Parathyroid adenoma (tissue), 2 donors: ENCODE data around the gene AGBL4.

ENCODE experiments used
- H2AFZ ChIP-seq: fragments of 300-600 bp; sonication (generic); one replicate; pipeline ENCODE4 v1.7.0; 2017; ENCODE audit warnings: antibody characterized with exemption, mild to moderate bottlenecking
- H3K27ac ChIP-seq: fragments of 300-600 bp; sonication (generic); one replicate; pipeline ENCODE4 v1.7.0; 2017
- H3K27me3 ChIP-seq: fragments of 300-600 bp; sonication (generic); one replicate; pipeline ENCODE4 v1.7.0; 2017; ENCODE audit warnings: low read length; ENCODE audit not compliant: control insufficient read depth, insufficient read depth
- H3K36me3 ChIP-seq: fragments of 300-600 bp; sonication (generic); one replicate; pipeline ENCODE4 v1.7.0; 2017; ENCODE audit warnings: low read length; ENCODE audit not compliant: control insufficient read depth, insufficient read depth
- H3K4me1 ChIP-seq: fragments of 300-600 bp; sonication (generic); one replicate; pipeline ENCODE4 v1.7.0; 2017; ENCODE audit warnings: control low read depth
- H3K4me2 ChIP-seq: fragments of 300-600 bp; sonication (generic); one replicate; pipeline ENCODE4 v1.7.0; 2017; ENCODE audit warnings: low read length
- H3K4me3 ChIP-seq: fragments of 300-600 bp; sonication (generic); one replicate; pipeline ENCODE4 v1.7.0; 2017; ENCODE audit warnings: low read depth, low read length
- H3K79me2 ChIP-seq: fragments of 300-600 bp; sonication (generic); one replicate; pipeline ENCODE4 v1.7.0; 2017; ENCODE audit warnings: control low read depth
- H3K9ac ChIP-seq: fragments of 300-600 bp; sonication (generic); one replicate; pipeline ENCODE4 v1.7.0; 2017; ENCODE audit warnings: mild to moderate bottlenecking
- H3K9me3 ChIP-seq: fragments of 300-600 bp; sonication (generic); one replicate; pipeline ENCODE4 v1.7.0; 2017; ENCODE audit warnings: low read length; ENCODE audit not compliant: control insufficient read depth
- TF ChIP-seq, protein P1 (sequence below): fragments of 300-600 bp; sonication (generic); IDR thresholded peaks from one replicate; pipeline ENCODE4 v1.7.0; 2017; ENCODE audit warnings: antibody characterized with exemption, mild to moderate bottlenecking
- donor health status: primary hyperparathyroidism.

Gene AGBL4

DNA sequence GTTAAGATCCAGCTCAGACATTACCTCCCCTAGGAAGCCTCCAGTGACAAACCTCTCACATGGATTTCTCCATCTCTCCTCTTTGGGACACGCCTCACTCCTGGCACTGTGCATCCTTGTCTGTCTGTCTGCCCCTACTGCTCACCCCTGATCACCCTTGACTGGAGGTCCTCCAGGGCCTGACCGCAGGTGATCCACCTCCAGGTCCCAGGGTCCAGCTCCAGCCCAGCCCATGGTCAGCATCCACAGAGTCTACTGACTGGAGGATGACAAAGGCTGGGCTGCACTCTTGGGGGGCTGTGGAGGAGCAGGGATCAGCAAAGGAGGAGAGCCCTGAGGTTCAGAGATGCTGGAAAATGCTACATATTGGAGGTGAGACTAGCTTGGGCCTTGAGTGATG lies 1312.8 kb downstream of the AGBL4 start:
- TF ChIP-seq, protein P1, sequence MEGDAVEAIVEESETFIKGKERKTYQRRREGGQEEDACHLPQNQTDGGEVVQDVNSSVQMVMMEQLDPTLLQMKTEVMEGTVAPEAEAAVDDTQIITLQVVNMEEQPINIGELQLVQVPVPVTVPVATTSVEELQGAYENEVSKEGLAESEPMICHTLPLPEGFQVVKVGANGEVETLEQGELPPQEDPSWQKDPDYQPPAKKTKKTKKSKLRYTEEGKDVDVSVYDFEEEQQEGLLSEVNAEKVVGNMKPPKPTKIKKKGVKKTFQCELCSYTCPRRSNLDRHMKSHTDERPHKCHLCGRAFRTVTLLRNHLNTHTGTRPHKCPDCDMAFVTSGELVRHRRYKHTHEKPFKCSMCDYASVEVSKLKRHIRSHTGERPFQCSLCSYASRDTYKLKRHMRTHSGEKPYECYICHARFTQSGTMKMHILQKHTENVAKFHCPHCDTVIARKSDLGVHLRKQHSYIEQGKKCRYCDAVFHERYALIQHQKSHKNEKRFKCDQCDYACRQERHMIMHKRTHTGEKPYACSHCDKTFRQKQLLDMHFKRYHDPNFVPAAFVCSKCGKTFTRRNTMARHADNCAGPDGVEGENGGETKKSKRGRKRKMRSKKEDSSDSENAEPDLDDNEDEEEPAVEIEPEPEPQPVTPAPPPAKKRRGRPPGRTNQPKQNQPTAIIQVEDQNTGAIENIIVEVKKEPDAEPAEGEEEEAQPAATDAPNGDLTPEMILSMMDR = no peak

DNA sequence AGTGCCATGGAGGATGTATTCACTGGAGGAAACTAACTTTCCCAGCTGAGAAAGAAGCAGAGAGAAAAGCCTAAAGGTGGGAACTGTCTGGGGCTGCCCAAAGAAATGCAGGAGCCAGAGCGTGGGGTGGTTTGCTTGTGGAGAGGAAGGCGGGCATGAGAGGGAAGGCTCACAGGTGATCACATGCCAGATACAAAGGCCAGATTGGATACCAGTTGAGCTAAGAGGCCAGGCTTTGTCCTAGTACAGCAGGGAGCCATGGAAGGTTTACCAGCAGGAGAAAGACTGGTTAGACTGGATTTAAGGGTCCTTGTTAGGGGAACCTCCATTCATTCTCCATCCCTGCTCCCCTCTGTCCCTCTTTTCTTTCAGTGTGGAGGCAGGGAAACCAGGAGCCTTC lies 1313.4 kb downstream of the AGBL4 start:
- H2AFZ ChIP-seq = no peak overlapping the region
- H3K4me1 ChIP-seq = no peaks in the 10 kb centered on the region
- no peaks in the 10 kb centered on the region for H3K9me3 ChIP-seq
- no peaks in the 10 kb centered on the region for H3K36me3 ChIP-seq
- H3K79me2 ChIP-seq = no peaks in the 10 kb centered on the region
- H3K4me3 ChIP-seq = no peak overlapping the region
- H3K27me3 ChIP-seq = no peaks in the 10 kb centered on the region
- no peak overlapping the region for H3K27ac ChIP-seq
- no peak overlapping the region for H3K9ac ChIP-seq
- TF ChIP-seq, protein P1 = no peak
- no peak overlapping the region for H3K4me2 ChIP-seq

More for the DNA sequence above, 1312.8 kb downstream of the AGBL4 start:
- Histone ChIP-seq H3K27ac (no peak overlapping the region), H3K27me3 (no peaks in the 10 kb centered on the region), H3K79me2 (no peaks in the 10 kb centered on the region), H3K9ac (no peak overlapping the region), H3K4me3 (no peak overlapping the region), H3K9me3 (no peaks in the 10 kb centered on the region), H3K4me1 (no peaks in the 10 kb centered on the region), H3K4me2 (no peak overlapping the region), H2AFZ (no peak overlapping the region), H3K36me3 (no peaks in the 10 kb centered on the region)

DNA sequence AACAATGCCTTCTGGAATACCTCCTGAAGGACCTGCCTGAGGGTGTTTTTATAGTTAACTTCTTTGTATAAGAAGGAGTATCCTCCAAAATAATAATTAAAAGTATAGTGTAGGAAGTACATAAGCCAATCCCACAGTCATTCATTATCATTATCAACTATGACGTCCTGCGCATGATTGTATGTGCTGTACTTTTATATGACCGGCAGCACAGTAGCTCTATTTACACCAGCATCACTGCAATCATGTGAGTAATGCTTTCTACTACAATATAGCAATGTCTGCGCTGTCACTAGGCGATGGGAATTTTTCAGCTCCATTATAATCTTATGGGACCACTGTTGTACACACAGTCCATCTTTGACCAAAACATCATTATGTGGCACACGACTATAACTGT lies 1319.0 kb downstream of the AGBL4 start:
- Histone ChIP-seq H3K36me3 (no peaks in the 10 kb centered on the region), H3K27ac (no peak overlapping the region), H3K9ac (no peak overlapping the region), H3K4me2 (no peak overlapping the region), H3K4me3 (no peak overlapping the region), H3K4me1 (no peaks in the 10 kb centered on the region), H2AFZ (no peak overlapping the region), H3K9me3 (no peaks in the 10 kb centered on the region), H3K79me2 (no peaks in the 10 kb centered on the region), H3K27me3 (no peaks in the 10 kb centered on the region)
- TF ChIP-seq, protein P1 = no peak

DNA sequence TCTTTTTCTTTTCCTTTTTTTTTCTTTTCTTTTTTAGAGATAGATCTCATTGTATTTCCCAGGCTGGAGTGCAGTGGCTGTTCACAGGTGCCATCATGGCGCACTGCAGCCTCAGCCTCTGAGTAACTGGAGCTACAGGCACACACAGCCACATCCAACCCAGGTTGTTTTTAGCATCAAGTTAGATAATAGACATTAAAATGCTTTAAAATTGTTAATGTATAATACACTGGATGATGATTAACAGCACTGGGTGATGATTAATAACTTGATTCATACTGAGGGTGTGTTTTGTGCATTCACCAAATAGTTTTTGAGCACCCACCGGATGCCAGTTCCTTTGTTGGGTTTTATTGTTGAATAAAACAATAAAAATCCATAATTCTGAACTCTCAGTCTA lies 1322.3 kb downstream of the AGBL4 start:
- no peaks in the 10 kb centered on the region for H3K79me2 ChIP-seq
- TF ChIP-seq, protein P1 = no peak
- H3K4me3 ChIP-seq = no peak overlapping the region
- H3K9me3 ChIP-seq = no peaks in the 10 kb centered on the region
- no peak overlapping the region for H2AFZ ChIP-seq
- no peaks in the 10 kb centered on the region for H3K27me3 ChIP-seq
- no peak overlapping the region for H3K9ac ChIP-seq
- no peaks in the 10 kb centered on the region for H3K4me1 ChIP-seq
- no peaks in the 10 kb centered on the region for H3K36me3 ChIP-seq
- H3K27ac ChIP-seq = no peak overlapping the region
- no peak overlapping the region for H3K4me2 ChIP-seq

DNA sequence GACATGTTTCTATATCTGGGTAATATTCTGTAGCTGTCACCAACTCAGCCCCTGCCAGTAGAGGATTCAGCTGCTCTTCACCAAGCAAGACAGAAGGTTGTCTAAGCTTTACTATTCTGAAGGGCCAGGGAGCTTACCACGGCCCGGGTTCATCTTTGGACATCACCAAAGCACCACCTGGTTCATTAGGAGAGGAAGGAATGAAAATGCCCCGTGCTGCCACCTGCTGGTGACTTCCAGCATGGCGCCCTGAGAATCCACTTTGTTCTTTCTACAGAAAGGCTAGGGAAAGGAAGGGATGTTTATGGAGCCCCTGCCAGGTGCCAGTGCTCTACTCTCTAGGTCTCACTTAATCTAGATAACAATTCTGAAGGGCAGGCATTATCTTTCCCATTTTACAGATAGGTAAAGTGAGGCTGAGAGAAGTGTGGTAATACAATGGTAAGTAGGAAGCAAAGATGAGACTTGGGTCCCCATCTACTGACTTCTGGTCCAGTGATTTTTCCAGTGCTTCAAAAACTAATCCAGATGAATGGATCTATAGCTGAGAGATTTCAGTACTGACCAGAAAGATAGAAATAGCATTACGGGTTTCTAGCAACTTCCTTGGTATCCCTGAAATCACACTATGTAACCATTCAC lies 1326.6 kb downstream of the AGBL4 start:
- Histone ChIP-seq H3K36me3 (no peaks in the 10 kb centered on the region), H3K4me1 (no peaks in the 10 kb centered on the region), H3K9ac (no peak overlapping the region), H3K4me2 (no peak overlapping the region), H3K9me3 (no peaks in the 10 kb centered on the region), H3K27me3 (no peaks in the 10 kb centered on the region), H3K79me2 (no peaks in the 10 kb centered on the region), H3K27ac (no peak overlapping the region), H2AFZ (no peak overlapping the region), H3K4me3 (no peak overlapping the region)
- TF ChIP-seq, protein P1 = peak; percentile 80
